HepG2 (cell line): ENCODE data around the gene SLC13A3. TPM values are rescaled to one million over a fixed set of nuclear protein-coding genes. Genes with fewer than 3 reads are reported as not detected.

Experiments used
- ELF1 ChIP-seq: sonication (generic); formaldehyde crosslinking; IDR thresholded peaks from 2 replicates; pipeline ENCODE4 v1.4.0; 2020; ENCODE audit warnings: missing genetic modification reagents
- GTF3A ChIP-seq: sonication (generic); formaldehyde crosslinking; conservative IDR thresholded peaks from 2 replicates; pipeline ENCODE4 v1.4.0; 2020; ENCODE audit warnings: mild to moderate bottlenecking, missing genetic modification reagents
- HNF4A ChIP-seq: sonication (generic); formaldehyde crosslinking; IDR thresholded peaks from 2 replicates; pipeline ENCODE4 v1.4.0; 2020; ENCODE audit warnings: missing genetic modification reagents
- KAT8 ChIP-seq: IDR thresholded peaks from 2 replicates; pipeline ENCODE4 v1.6.1; 2016; ENCODE audit warnings: missing genetic modification reagents, missing compliant biosample characterization
- NFATC3 ChIP-seq: sonication (generic); formaldehyde crosslinking; IDR thresholded peaks from 2 replicates; pipeline ENCODE4 v1.5.1; 2020; ENCODE audit warnings: mild to moderate bottlenecking, missing genetic modification reagents
- NR2F6 ChIP-seq, 2 experiments: IDR thresholded peaks; 2 replicates each; pipeline ENCODE4 v1.6.1; 2016; ENCODE audit warnings: antibody characterized with exemption in 1 of 2, mild to moderate bottlenecking in 1 of 2
- RNF2 ChIP-seq: fragments of 450-650 bp; conservative IDR thresholded peaks from 2 replicates; pipeline ENCODE4 v1.6.1; 2016; ENCODE audit warnings: low read depth
- SOX5 ChIP-seq: IDR thresholded peaks from 2 replicates; pipeline ENCODE4 v1.6.1; 2016; ENCODE audit warnings: borderline replicate concordance
- TMF1 ChIP-seq: sonication (generic); formaldehyde crosslinking; IDR thresholded peaks from 2 replicates; pipeline ENCODE4 v1.8.1; 2022; ENCODE audit warnings: low read depth, missing genetic modification reagents
- ZNF282 ChIP-seq: fragments of 450-650 bp; IDR thresholded peaks from 2 replicates; pipeline ENCODE4 v1.6.1; 2018; ENCODE audit not compliant: partially characterized antibody
- ZNF317 ChIP-seq: sonication (generic); formaldehyde crosslinking; IDR thresholded peaks from 2 replicates; pipeline ENCODE4 v1.5.0; 2020; ENCODE audit warnings: mild to moderate bottlenecking, missing genetic modification reagents
- ZNF441 ChIP-seq: sonication (generic); formaldehyde crosslinking; IDR thresholded peaks from 2 replicates; pipeline ENCODE4 v1.7.0; 2021; ENCODE audit warnings: missing genetic modification reagents, borderline replicate concordance
- ZNF777 ChIP-seq: sonication (generic); formaldehyde crosslinking; IDR thresholded peaks from 2 replicates; pipeline ENCODE4 v1.4.0; 2020; ENCODE audit warnings: missing genetic modification reagents
- polyA plus RNA-seq, 8 experiments: library from polyadenylated mRNA; depleted of rRNA in 3 of 8; stranded (reverse) in 7 of 8; unstranded in 1 of 8; fragments of >200 nt; fragmentation: Illumina TruSeq in 4 of 8; extraction: Trizol in 4 of 8; gene quantifications; 2 replicates each; pipeline versions ENCODE4 v1.2.1 to v1.2.3, GENCODE V29; 2011 to 2016; ENCODE audit warnings: low read depth in 4 of 8, missing spikeins in 1 of 8, mixed read lengths in 1 of 8; ENCODE audit not compliant: insufficient read depth in 1 of 8
- total RNA-seq, 5 experiments: library from RNA; depleted of rRNA; stranded (reverse); fragments of >200 nt; fragmentation: Illumina TruSeq; extraction: Trizol; gene quantifications; 2 replicates each; pipeline ENCODE4 v1.2.3, GENCODE V29; 2016; ENCODE audit warnings: low read depth in 1 of 5
- TF ChIP-seq, protein P1 (sequence below): sonication (generic); formaldehyde crosslinking; IDR thresholded peaks from 2 replicates; pipeline ENCODE4 v1.4.0; 2020; ENCODE audit warnings: missing genetic modification reagents, borderline replicate concordance
- TF ChIP-seq, protein P2 (sequence below): sonication (generic); formaldehyde crosslinking; IDR thresholded peaks from 2 replicates; pipeline ENCODE4 v1.9.0; 2022; ENCODE audit warnings: low read depth, missing genetic modification reagents
- TF ChIP-seq, protein P3 (sequence below): sonication (generic); formaldehyde crosslinking; IDR thresholded peaks from 2 replicates; pipeline ENCODE4 v1.4.0; 2020; ENCODE audit warnings: missing genetic modification reagents
- TF ChIP-seq, protein P4 (sequence below): sonication (generic); formaldehyde crosslinking; IDR thresholded peaks from 2 replicates; pipeline ENCODE4 v1.4.0; 2020; ENCODE audit warnings: missing genetic modification reagents
- TF ChIP-seq, protein P5 (sequence below): sonication (generic); formaldehyde crosslinking; IDR thresholded peaks from 2 replicates; pipeline ENCODE4 v1.4.0; 2020; ENCODE audit warnings: missing genetic modification reagents, mild to moderate bottlenecking, borderline replicate concordance
- TF ChIP-seq, protein P6 (sequence below): sonication (generic); formaldehyde crosslinking; conservative IDR thresholded peaks from 2 replicates; pipeline ENCODE4 v1.4.0; 2020; ENCODE audit warnings: missing genetic modification reagents

The SLC13A3 gene
- total and polyA plus RNA-seq, 2 of the 13 experiments (the other 11 are each of a cell fraction or from before 2014, with no cell fraction given), result 66.5 to 76.0 TPM

DNA sequence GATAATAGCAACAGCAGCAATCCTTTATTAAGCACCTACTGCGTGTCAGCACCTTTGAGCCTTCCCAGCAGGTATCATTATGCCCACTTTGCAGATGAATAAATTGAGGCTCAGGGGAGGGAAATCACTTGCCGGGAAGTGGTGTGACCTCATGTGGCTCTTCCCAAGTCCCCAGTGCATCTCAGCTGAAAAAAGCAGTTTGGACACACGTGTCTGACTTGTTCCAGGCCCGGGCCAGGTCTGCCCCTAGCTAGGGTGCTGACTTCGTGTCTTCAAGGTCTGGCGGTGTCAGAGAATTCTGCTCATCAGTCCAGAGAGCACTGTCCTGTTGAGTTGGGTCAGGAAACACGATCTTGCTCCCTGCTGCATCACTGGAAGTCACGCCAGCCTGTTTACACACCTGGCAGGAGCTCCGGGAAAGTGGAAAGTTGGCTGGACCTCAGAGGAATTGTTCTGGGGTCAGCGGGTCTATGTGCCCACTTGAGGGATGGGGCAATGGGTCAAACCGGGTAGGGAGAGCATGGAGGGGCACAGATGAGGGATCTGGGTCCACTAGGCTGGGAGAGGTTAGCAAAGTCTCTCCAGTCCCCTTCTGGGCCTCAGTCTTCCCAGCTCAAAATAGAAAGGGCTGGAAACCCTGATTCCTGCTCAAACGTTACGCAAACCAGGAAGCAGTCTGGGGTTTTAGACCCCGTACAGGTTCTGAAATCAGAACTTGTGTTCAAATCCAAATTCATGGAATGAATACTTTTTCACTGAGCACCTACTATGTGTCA lies 10.5 kb downstream of the SLC13A3 start (continued):
- TF ChIP-seq, protein P1, sequence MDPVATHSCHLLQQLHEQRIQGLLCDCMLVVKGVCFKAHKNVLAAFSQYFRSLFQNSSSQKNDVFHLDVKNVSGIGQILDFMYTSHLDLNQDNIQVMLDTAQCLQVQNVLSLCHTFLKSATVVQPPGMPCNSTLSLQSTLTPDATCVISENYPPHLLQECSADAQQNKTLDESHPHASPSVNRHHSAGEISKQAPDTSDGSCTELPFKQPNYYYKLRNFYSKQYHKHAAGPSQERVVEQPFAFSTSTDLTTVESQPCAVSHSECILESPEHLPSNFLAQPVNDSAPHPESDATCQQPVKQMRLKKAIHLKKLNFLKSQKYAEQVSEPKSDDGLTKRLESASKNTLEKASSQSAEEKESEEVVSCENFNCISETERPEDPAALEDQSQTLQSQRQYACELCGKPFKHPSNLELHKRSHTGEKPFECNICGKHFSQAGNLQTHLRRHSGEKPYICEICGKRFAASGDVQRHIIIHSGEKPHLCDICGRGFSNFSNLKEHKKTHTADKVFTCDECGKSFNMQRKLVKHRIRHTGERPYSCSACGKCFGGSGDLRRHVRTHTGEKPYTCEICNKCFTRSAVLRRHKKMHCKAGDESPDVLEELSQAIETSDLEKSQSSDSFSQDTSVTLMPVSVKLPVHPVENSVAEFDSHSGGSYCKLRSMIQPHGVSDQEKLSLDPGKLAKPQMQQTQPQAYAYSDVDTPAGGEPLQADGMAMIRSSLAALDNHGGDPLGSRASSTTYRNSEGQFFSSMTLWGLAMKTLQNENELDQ (CRISPR knock-in tag), result peak; percentile 53; the same call in 1 of the 2 replicates
- TF ChIP-seq ZNF441 (0 out of 2 replicates have a peak, but pooled peaks have one; percentile 35), TMF1 (no peak; the same call in 1 of the 2 replicates), RNF2 (peak; percentile 60; the same call in 1 of the 2 replicates), HNF4A (CRISPR knock-in tag) (peak; percentile 77), ZNF282 (no peak), KAT8 (peak; percentile 47; the same call in 1 of the 2 replicates), NFATC3 (peak; percentile 28; the same call in 1 of the 2 replicates), ZNF777 (CRISPR knock-in tag) (no peak), ELF1 (CRISPR knock-in tag) (peak; percentile 90), GTF3A (CRISPR knock-in tag) (peak; percentile 55; the same call in 1 of the 2 replicates), ZNF317 (CRISPR knock-in tag) (peak; percentile 76; the same call in 1 of the 2 replicates), SOX5 (CRISPR knock-in tag) (peak; percentile 92), NR2F6 (IDR thresholded peaks at IDR 0.05) (peak; percentile 90), NR2F6 (CRISPR knock-in tag; IDR thresholded peaks at IDR 0.05) (peak; percentile 94)
- TF ChIP-seq, protein P2, sequence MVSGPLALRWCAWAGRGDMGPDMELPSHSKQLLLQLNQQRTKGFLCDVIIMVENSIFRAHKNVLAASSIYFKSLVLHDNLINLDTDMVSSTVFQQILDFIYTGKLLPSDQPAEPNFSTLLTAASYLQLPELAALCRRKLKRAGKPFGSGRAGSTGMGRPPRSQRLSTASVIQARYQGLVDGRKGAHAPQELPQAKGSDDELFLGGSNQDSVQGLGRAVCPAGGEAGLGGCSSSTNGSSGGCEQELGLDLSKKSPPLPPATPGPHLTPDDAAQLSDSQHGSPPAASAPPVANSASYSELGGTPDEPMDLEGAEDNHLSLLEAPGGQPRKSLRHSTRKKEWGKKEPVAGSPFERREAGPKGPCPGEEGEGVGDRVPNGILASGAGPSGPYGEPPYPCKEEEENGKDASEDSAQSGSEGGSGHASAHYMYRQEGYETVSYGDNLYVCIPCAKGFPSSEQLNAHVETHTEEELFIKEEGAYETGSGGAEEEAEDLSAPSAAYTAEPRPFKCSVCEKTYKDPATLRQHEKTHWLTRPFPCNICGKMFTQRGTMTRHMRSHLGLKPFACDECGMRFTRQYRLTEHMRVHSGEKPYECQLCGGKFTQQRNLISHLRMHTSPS (CRISPR knock-in tag), result peak; percentile 99
- TF ChIP-seq, protein P3, sequence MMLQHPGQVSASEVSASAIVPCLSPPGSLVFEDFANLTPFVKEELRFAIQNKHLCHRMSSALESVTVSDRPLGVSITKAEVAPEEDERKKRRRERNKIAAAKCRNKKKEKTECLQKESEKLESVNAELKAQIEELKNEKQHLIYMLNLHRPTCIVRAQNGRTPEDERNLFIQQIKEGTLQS, result no peak
- TF ChIP-seq, protein P4, sequence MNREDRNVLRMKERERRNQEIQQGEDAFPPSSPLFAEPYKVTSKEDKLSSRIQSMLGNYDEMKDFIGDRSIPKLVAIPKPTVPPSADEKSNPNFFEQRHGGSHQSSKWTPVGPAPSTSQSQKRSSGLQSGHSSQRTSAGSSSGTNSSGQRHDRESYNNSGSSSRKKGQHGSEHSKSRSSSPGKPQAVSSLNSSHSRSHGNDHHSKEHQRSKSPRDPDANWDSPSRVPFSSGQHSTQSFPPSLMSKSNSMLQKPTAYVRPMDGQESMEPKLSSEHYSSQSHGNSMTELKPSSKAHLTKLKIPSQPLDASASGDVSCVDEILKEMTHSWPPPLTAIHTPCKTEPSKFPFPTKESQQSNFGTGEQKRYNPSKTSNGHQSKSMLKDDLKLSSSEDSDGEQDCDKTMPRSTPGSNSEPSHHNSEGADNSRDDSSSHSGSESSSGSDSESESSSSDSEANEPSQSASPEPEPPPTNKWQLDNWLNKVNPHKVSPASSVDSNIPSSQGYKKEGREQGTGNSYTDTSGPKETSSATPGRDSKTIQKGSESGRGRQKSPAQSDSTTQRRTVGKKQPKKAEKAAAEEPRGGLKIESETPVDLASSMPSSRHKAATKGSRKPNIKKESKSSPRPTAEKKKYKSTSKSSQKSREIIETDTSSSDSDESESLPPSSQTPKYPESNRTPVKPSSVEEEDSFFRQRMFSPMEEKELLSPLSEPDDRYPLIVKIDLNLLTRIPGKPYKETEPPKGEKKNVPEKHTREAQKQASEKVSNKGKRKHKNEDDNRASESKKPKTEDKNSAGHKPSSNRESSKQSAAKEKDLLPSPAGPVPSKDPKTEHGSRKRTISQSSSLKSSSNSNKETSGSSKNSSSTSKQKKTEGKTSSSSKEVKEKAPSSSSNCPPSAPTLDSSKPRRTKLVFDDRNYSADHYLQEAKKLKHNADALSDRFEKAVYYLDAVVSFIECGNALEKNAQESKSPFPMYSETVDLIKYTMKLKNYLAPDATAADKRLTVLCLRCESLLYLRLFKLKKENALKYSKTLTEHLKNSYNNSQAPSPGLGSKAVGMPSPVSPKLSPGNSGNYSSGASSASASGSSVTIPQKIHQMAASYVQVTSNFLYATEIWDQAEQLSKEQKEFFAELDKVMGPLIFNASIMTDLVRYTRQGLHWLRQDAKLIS, result no peak
- TF ChIP-seq, protein P5, sequence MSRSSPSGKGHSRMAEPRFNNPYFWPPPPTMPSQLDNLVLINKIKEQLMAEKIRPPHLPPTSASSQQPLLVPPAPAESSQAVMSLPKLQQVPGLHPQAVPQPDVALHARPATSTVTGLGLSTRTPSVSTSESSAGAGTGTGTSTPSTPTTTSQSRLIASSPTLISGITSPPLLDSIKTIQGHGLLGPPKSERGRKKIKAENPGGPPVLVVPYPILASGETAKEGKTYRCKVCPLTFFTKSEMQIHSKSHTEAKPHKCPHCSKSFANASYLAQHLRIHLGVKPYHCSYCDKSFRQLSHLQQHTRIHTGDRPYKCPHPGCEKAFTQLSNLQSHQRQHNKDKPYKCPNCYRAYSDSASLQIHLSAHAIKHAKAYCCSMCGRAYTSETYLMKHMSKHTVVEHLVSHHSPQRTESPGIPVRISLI, result 0 out of 2 replicates have a peak, but pooled peaks have one; percentile 53
- TF ChIP-seq, protein P6, sequence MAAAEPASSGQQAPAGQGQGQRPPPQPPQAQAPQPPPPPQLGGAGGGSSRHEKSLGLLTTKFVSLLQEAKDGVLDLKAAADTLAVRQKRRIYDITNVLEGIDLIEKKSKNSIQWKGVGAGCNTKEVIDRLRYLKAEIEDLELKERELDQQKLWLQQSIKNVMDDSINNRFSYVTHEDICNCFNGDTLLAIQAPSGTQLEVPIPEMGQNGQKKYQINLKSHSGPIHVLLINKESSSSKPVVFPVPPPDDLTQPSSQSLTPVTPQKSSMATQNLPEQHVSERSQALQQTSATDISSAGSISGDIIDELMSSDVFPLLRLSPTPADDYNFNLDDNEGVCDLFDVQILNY (CRISPR knock-in tag), result no peak
